ENCODE data around the gene TKTL1.

The TKTL1 gene

DNA sequence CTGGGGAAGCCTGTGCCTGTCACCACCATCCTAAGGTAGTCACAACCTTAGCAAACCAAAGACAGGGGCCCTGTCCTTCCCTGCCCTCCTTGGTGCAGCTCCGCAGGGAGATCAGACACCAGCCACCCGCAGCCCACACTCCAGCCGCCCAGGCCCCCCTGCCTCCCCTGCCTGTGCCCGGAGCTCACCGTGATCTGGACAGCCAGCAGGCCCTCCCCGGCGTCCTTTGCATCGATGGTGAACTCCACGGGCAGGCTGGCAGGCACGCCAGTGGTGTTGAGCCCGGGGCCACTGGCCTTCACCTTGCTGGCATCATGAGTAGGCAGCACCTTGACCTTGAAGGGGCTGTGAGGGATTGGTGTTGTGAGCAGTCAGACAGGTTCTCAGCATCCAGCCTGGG is 62.4 kb downstream of the TKTL1 start:
- no peaks in the 10 kb centered on the region for H3K27me3 Mint-ChIP-seq (ENCODE audit: low read depth)
- H3K27ac Mint-ChIP-seq, result no peak overlapping the region
- peaks cover 2% of the 10 kb centered on the region for H3K4me1 Mint-ChIP-seq (ENCODE audit: low read depth)
- no peak overlapping the region for H3K4me3 Mint-ChIP-seq
- peaks cover 8% of the 10 kb centered on the region for H3K36me3 Mint-ChIP-seq (ENCODE audit: low read depth)
- no peaks in the 10 kb centered on the region for H3K9me3 Mint-ChIP-seq

DNA sequence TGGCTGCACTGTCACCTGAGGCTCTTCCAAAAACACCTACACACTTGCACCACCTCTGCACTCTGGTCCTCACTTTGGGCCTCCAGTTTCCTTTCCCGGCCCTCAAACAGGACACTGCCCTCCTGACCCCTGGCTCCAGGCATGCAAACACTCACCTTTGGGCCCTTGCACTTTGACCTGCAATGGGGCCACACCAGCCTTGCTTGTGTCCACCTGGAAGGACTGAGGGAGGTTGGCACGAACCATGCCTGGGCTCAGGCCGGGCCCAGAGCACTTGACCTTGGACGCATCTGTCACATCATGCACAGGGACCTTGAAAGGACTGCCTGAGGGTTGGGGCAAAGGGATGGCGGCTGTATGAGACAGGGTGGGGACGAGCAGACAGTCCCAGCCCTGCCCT is 63.2 kb downstream of the TKTL1 start:
- Mint-ChIP-seq H3K27me3 (ENCODE audit: low read depth) (no peaks in the 10 kb centered on the region), H3K9me3 (no peaks in the 10 kb centered on the region), H3K36me3 (ENCODE audit: low read depth) (peaks cover 8% of the 10 kb centered on the region), H3K27ac (no peak overlapping the region), H3K4me1 (ENCODE audit: low read depth) (peaks cover 4% of the 10 kb centered on the region), H3K4me3 (no peak overlapping the region)

DNA sequence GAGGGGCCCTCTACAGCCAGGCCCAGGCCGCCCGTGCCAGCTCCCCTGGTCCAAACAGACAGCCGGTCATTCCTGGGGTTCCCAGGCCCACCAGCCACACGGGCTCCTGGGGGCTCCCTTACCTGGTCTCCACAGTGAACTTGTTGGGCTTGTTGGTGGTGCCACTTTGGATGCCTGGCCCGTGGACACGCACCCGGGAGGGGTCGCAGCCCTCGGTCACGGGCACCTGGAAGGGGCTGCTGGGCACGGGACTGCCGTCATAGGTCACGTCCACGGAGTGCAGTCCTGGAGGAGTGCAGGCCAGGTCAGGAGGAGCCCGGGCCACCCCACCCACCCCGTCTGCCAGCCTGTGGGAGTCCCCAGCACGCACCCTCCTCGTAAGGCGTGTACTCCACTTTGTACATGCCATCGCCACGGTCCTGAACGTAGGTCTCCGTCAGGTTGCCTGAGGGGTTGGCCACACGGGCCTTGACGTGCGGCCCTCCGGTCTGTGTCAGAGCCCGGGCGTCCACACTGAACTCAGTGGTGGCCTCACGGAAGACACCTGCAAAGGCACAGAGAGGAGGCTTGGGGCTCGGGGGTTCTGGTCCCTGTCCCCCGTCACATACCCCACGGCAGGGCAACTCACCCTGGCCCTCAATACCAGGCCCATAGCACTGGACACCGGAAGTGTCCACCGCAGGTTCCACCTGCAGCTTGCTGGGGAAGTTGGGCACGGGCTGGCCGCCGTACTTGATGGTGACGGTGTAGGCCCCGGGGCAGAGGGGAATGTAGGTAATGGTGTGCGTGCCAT is 64.0 kb downstream of the TKTL1 start:
- Mint-ChIP-seq H3K4me1 (ENCODE audit: low read depth) (peaks cover 4% of the 10 kb centered on the region), H3K36me3 (ENCODE audit: low read depth) (peaks cover 10% of the 10 kb centered on the region), H3K27ac (no peak overlapping the region), H3K27me3 (ENCODE audit: low read depth) (no peaks in the 10 kb centered on the region), H3K9me3 (no peaks in the 10 kb centered on the region), H3K4me3 (no peak overlapping the region)

DNA sequence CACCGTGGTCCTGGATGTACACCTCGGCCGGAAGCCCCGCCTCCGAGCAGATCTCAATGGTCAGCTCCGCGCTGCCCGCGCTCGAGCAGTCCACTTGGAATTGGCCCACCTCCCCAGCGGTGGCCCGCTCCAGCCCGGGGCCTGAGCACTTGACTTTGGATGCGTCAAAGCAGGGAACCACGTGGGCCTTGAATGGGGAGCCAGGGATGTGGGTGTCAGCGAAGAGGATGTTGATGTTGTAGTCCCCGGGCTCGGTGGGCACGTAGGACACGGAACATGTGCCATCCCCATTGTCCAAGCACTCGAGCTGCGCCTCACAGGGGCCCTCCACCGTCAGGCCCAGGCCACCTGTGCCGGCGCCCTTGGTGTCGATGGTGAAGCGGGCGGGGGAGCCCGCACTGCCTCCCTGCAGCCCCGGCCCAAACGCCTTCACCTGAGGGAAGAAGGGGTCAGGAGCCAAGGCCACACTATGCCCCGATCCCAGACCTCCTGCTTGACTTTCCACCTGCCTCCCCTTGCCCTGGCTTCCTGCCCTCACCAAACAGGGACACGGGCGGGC is 64.6 kb downstream of the TKTL1 start:
- Mint-ChIP-seq H3K4me1 (ENCODE audit: low read depth) (peaks cover 7% of the 10 kb centered on the region), H3K27ac (no peak overlapping the region), H3K4me3 (no peak overlapping the region), H3K9me3 (no peaks in the 10 kb centered on the region), H3K36me3 (ENCODE audit: low read depth) (peaks cover 13% of the 10 kb centered on the region), H3K27me3 (ENCODE audit: low read depth) (no peaks in the 10 kb centered on the region)

DNA sequence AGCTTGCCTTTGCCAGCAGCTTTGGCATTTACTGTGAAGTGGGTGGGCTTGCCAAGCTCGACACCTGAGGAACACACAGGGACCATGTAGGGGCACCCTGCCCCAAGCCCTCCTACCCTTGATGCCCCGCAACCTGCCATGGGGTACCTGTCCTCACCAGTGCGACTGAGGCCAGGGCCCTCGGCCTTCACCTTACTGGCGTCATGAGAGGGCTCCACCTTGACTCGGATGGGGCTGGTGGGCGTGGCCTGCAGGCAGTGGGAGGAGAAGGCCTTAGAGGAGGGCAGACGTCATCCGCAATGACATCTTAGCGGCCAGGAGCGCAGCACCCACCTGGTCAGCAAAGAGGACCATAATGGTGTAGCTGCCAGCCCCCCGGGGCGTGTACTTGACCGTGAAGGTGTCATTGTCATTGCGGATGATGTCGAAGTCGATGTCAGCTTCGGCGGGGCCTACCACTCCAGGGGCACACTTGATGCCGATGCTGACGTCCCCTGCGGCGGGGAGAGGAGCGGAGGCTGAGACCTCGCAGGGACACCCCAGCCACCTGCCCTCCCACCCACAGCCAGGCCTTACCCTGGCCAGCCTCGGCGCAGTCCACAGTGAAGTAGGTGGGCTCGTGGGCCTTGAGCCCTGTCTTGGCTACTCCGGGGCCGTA is 66.6 kb downstream of the TKTL1 start:
- Mint-ChIP-seq H3K27me3 (ENCODE audit: low read depth) (no peaks in the 10 kb centered on the region), H3K9me3 (no peaks in the 10 kb centered on the region), H3K4me1 (ENCODE audit: low read depth) (peaks cover 9% of the 10 kb centered on the region), H3K4me3 (no peak overlapping the region), H3K36me3 (ENCODE audit: low read depth) (peaks cover 17% of the 10 kb centered on the region), H3K27ac (no peak overlapping the region)

DNA sequence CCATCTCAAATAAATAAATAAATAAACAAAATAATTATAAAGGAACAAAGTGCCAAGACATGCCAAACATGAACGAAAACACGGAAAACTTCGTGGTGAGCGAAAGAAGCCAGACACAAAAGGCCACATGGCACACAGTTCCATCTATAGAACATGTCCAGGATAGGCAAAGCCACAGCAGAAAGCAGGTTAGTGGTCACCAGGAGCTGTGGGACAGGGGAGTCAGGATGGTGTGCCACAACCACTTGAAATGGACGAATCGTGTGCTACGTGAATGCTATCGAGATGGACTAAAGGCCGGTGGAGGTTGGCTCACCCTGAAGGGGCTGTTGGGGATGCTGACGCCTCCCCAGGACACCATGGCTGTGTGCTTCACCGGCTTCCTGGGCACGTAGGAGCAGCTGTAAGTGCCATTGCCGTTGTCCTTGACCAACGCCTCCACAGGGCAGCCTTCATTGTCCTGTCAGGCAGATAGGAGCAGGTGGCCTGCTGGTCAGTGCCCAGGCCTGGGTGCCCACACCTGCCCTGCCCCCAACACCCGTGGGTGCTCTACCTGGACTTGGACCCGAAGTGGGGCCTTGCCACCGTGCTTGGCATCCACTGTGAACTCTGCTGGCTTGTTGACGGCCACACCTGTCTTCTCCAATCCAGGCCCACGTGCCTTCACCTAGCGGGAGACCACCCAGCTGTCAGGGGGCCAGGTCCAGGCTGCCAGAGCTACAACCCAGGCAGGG is 68.3 kb downstream of the TKTL1 start:
- H3K27me3 Mint-ChIP-seq (ENCODE audit: low read depth), result no peaks in the 10 kb centered on the region
- peaks cover 17% of the 10 kb centered on the region for H3K36me3 Mint-ChIP-seq (ENCODE audit: low read depth)
- no peak overlapping the region for H3K4me3 Mint-ChIP-seq
- no peak overlapping the region for H3K27ac Mint-ChIP-seq
- peaks cover 14% of the 10 kb centered on the region for H3K4me1 Mint-ChIP-seq (ENCODE audit: low read depth)
- H3K9me3 Mint-ChIP-seq, result no peaks in the 10 kb centered on the region

DNA sequence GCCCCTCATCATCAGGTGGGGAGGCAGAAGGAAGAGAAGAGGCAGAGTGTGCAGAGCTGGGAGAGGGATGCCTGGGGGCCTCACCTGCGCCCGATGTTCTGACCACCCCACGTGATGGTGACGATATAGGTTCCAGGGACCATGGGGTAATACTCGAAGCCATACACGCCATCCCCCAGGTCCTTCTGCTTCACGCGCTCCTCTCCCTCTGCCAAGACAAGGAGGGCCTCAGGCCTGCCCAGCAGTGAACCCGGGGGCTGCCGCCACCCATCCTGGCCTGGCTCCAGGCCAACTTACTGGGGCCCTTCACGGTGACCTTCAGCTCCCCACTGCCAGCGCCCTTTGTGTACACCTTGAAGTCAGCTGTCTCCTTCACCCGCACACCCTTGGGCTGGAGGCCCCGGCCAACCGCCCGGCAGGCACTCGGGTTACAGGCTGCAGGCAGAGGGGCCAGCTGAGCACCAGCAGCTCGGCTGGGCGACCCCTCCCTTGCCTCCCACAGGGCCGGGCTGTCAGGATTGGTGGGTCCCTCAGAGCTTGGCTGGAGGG is 69.5 kb downstream of the TKTL1 start:
- peaks cover 14% of the 10 kb centered on the region for H3K4me1 Mint-ChIP-seq (ENCODE audit: low read depth)
- no peaks in the 10 kb centered on the region for H3K27me3 Mint-ChIP-seq (ENCODE audit: low read depth)
- no peaks in the 10 kb centered on the region for H3K9me3 Mint-ChIP-seq
- H3K4me3 Mint-ChIP-seq, result no peak overlapping the region
- peaks cover 20% of the 10 kb centered on the region for H3K36me3 Mint-ChIP-seq (ENCODE audit: low read depth)
- no peak overlapping the region for H3K27ac Mint-ChIP-seq

DNA sequence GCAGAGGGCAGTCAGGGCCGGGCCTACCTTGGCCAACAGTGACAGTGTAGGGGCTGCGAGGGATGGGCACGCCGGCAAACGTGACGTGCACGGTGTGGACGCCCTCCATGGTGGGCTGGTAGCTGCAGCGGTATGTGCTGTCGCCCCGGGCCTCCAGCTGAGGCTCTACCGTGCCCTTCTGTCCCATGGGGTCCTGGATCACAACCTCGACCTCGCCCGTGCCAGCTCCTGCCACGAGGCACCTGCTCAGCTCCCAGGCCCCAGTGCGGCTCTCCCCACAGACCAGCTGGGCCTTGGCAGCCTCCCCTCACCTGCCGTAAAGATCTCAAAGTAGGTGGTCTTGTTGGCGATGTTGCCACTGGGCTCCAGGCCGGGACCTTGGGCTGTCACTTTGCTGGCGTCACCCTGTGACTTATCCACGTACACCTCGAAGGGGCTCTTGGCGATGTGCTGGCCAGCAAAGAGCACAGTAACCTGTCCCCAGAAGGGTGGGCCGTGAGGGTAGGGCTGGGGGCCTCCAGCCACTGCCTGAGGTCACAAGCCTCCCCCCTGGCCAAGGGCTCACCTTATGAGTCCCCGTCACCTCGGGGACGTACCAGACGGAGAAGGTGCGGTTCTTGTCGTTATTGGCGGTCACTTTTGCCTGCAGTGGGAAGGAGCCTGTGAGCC is 70.5 kb downstream of the TKTL1 start:
- Mint-ChIP-seq H3K4me3 (no peak overlapping the region), H3K27ac (no peak overlapping the region), H3K27me3 (ENCODE audit: low read depth) (no peaks in the 10 kb centered on the region), H3K36me3 (ENCODE audit: low read depth) (peaks cover 20% of the 10 kb centered on the region), H3K9me3 (no peaks in the 10 kb centered on the region), H3K4me1 (ENCODE audit: low read depth) (peaks cover 14% of the 10 kb centered on the region)

DNA sequence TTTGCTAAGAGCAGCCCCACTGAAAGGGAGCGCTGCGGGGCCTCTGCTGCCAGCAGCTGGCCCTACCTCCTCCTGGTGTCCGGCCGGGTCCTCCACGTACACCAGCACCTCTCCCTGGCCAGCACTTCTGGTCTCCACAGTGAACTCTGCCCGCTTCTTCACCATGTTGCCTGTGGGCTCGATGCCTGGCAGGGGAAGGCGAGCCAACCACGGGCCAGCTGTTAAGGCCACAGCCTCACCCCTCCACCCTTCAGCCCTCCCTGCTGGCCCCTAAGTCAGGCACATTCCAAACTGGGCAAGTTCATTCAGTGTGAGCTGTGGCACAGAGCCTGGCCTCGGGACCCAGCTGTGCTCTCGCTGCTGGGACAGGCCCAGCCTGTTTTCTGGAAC is 71.1 kb downstream of the TKTL1 start:
- Mint-ChIP-seq H3K4me3 (no peak overlapping the region), H3K36me3 (ENCODE audit: low read depth) (peaks cover 20% of the 10 kb centered on the region), H3K27ac (no peak overlapping the region), H3K4me1 (ENCODE audit: low read depth) (peaks cover 14% of the 10 kb centered on the region), H3K9me3 (no peaks in the 10 kb centered on the region), H3K27me3 (ENCODE audit: low read depth) (no peaks in the 10 kb centered on the region)

DNA sequence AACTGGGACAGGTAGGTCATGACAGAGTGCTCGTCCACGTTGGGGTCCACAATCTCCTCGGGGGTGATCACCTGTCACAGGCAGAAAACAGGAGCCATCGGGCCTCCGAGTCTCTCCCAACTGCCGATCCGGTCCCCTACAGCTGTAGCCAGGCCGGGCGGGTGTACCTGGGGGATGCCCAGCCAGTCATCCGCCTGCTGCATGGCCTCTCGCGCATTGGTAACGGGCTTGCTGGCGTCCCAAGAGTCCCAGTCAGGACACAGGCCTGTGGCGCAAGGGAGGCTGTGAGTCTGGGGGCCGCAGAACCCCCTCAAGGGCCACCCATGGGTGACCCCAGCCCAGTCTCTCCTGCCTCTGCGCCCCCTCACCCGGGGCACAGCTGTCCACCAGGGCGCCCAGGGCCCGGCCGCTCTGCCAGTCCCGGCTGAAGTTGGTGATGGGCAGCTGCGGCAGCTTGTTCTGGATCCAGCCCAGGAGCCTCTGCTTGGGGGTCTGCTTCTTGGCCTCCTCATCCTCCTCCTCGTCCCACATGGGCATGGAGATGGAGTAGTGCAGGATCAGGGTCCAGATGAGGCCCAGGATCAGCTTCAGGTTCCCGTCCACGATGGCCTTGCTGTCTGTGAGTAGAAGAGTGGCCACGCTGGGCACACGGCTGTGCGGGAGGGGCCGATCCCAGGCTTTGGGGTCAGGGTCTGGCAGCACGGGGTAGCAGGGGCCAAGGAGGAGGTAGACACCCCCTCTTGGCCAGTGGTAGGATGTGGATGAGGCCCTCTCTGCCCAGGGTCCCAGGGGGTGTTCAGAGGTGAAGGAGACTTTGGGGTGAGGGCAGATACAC is 72.1 kb downstream of the TKTL1 start:
- peaks cover 20% of the 10 kb centered on the region for H3K36me3 Mint-ChIP-seq (ENCODE audit: low read depth)
- peaks cover 18% of the 10 kb centered on the region for H3K4me1 Mint-ChIP-seq (ENCODE audit: low read depth)
- H3K4me3 Mint-ChIP-seq, result peak overlapping the region; percentile 90
- H3K27me3 Mint-ChIP-seq (ENCODE audit: low read depth), result no peaks in the 10 kb centered on the region
- peak overlapping the region; percentile 83 for H3K27ac Mint-ChIP-seq
- H3K9me3 Mint-ChIP-seq, result no peaks in the 10 kb centered on the region

DNA sequence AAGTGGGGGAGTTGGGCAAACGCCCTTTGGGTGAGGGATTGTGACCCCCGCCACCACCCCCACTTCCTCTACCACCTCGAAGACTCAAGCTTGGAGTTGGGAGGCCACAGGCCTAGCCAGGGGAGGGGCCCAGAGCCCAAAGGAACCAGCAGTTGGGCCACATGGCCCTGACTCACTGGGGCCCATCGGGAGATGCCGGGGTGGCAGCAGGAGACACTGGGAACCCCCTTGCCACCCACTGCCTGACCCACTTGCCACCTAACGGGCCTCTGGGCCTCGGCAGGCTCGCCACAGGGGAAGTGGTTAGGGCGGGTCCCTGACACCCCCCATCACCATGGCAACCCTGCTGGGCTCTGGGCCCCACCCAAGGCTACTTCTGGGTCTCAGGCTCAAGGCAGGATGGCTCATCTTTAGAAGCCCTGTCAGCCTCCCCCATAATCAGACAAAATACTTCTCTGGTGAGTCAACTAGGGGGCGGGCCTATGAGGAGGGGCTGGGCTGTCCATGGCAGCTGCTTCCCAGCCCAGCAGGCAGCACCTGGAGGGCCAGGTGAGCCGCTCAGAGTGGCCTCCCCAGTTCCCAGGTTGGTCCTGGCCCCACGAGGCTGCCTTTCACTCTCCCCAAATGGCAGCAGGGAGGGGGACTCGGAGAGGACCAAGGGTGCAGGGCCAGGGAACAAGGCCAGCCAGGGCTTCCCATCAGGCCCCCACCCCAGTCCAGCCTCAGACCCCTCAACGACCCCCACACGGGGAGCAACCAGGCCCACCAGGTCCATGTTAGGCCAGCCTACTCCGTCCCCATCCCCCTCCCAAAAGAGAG is 73.2 kb downstream of the TKTL1 start:
- H3K4me3 Mint-ChIP-seq, result peak overlapping the region; percentile 90
- H3K27me3 Mint-ChIP-seq (ENCODE audit: low read depth), result no peaks in the 10 kb centered on the region
- peaks cover 22% of the 10 kb centered on the region for H3K4me1 Mint-ChIP-seq (ENCODE audit: low read depth)
- no peaks in the 10 kb centered on the region for H3K9me3 Mint-ChIP-seq
- H3K27ac Mint-ChIP-seq, result peak overlapping the region; percentile 83
- peaks cover 20% of the 10 kb centered on the region for H3K36me3 Mint-ChIP-seq (ENCODE audit: low read depth)

DNA sequence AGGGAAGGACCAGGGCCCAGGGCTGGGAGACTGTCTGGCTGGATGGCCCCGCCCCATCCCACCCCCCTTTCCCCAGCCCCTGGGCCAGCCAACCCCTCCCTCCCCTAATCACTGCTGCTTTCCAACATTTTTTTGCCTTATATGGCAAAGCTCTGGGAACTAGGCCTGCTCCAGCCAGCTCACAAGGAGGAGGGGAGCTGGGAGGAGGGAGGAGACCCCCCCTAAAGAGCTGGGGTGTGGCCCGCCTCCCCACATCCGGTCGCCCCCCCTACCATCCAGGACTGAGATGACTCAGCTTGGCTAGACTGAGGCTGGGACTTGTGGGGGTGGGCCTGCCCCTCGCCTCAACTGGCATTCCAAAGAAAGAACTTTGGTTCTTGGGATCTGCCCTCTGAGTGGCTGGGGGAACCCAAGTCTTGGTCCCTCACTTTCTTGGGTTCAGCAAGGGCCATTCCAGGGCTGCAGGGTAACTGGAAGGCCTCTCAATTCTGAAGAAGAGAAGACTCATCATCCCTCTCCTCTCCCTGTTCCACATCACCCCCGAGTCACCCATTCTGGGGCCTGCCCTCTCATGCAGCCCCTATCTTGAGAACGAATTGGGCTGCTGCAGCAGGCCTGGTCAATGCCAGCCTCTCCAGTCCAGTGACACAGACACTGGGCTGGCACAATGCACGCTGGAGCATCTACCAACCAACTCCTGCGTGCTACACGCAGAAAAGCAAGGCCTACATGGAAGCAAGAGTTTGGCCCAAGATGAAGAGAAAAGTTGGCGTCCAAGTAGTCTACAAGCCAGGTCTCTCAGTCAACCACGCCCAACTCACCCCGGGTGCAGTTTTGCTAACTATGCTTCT is 74.1 kb downstream of the TKTL1 start:
- H3K27ac Mint-ChIP-seq, result peak overlapping the region; percentile 88
- H3K9me3 Mint-ChIP-seq, result no peaks in the 10 kb centered on the region
- H3K4me3 Mint-ChIP-seq, result peak overlapping the region; percentile 90
- peaks cover 21% of the 10 kb centered on the region for H3K4me1 Mint-ChIP-seq (ENCODE audit: low read depth)
- no peaks in the 10 kb centered on the region for H3K27me3 Mint-ChIP-seq (ENCODE audit: low read depth)
- peaks cover 17% of the 10 kb centered on the region for H3K36me3 Mint-ChIP-seq (ENCODE audit: low read depth)

All from T-helper 1 cell treated with Interleukin-12 subunit alpha and Interleukin-12 subunit beta and Interleukin-4 antibody, amounts not matched to agents 30 μg/mL and 1 μg/mL, for 36 hours (primary cell).